Measurements from ENCODE around the gene PPP3R1.
"Not testable (repeated sequence)": the region's sequence is repeated elsewhere in the genome, so short reads cannot be mapped to it uniquely, and the experiment has no call there.

PPP3R1 gene

GRCh38 chr2:68187329-68187728 lies 65.0 kb downstream of the PPP3R1 start:
- DNase-seq (ENCODE audit: low read depth) = no peak

- peak; percentile 17 for DNase-seq (ENCODE audit: low read depth)
Observed at GRCh38 chr2:68185541-68186164, 66.7 kb downstream of the PPP3R1 start.

- DNase-seq (ENCODE audit: low read depth) = no peak
Observed at GRCh38 chr2:68182902-68183301, 69.4 kb downstream of the PPP3R1 start.

GRCh38 chr2:68178954-68179627 lies 73.2 kb downstream of the PPP3R1 start:
- no peak for DNase-seq (ENCODE audit: low read depth)

GRCh38 chr2:68178432-68178831 lies 73.9 kb downstream of the PPP3R1 start:
- no peak for DNase-seq (ENCODE audit: low read depth)

- no peak for DNase-seq (ENCODE audit: low read depth)
Observed at GRCh38 chr2:68177541-68177940, 74.8 kb downstream of the PPP3R1 start.

GRCh38 chr2:68176657-68177056 lies 75.7 kb downstream of the PPP3R1 start:
- DNase-seq (ENCODE audit: low read depth) = no peak

GRCh38 chr2:68175210-68175609 lies 77.1 kb downstream of the PPP3R1 start:
- DNase-seq (ENCODE audit: low read depth) = not testable (repeated sequence)

- no peak for DNase-seq (ENCODE audit: low read depth)
Observed at GRCh38 chr2:68172990-68173700, 79.2 kb downstream of the PPP3R1 start.

- DNase-seq (ENCODE audit: low read depth) = no peak
Observed at GRCh38 chr2:68172521-68172920, 79.8 kb downstream of the PPP3R1 start.

- no peak for DNase-seq (ENCODE audit: low read depth)
Observed at GRCh38 chr2:68171684-68172083, 80.6 kb downstream of the PPP3R1 start.

- DNase-seq (ENCODE audit: low read depth) = no peak
Observed at GRCh38 chr2:68171146-68171545, 81.2 kb downstream of the PPP3R1 start.

- no peak for DNase-seq (ENCODE audit: low read depth)
Observed at GRCh38 chr2:68169308-68169707, 83.0 kb downstream of the PPP3R1 start.

GRCh38 chr2:68167186-68167585 lies 85.1 kb downstream of the PPP3R1 start:
- DNase-seq (ENCODE audit: low read depth) = no peak

GRCh38 chr2:68163641-68164040 lies 88.7 kb downstream of the PPP3R1 start:
- no peak for DNase-seq (ENCODE audit: low read depth)

GRCh38 chr2:68158134-68158447 lies 94.2 kb downstream of the PPP3R1 start:
- no peak for DNase-seq (ENCODE audit: low read depth)

GRCh38 chr2:68157402-68158133 lies 94.8 kb downstream of the PPP3R1 start, which contains the start of gene PNO1:
Gene PNO1, plus strand, starts transcription at chr2:68157888. Its CDS starts 47 bp downstream, at chr2:68157935.
- DNase-seq (ENCODE audit: low read depth) = peak; percentile 94

GRCh38 chr2:68157002-68157401 lies 95.3 kb downstream of the PPP3R1 start:
- DNase-seq (ENCODE audit: low read depth) = peak; percentile 1

- DNase-seq (ENCODE audit: low read depth) = no peak
Observed at GRCh38 chr2:68156419-68156818, 95.9 kb downstream of the PPP3R1 start.

GRCh38 chr2:68155618-68156017 lies 96.7 kb downstream of the PPP3R1 start:
- DNase-seq (ENCODE audit: low read depth) = no peak

GRCh38 chr2:68152681-68153347 lies 99.5 kb downstream of the PPP3R1 start:
- no peak for DNase-seq (ENCODE audit: low read depth)

- no peak for DNase-seq (ENCODE audit: low read depth)
Observed at GRCh38 chr2:68151037-68151436, 101.3 kb downstream of the PPP3R1 start.
